KOPT-K1 (cell line): ENCODE data around the gene PGGHG.
"Not testable (repeated sequence)": the region's sequence is repeated elsewhere in the genome, so short reads cannot be mapped to it uniquely, and the experiment has no call there.

ENCODE experiments used
- H3K27ac ChIP-seq: fragments of 200-600 bp; sonication (generic); 2 replicates; pipeline ENCODE4 v1.5.1; 2016; ENCODE audit warnings: antibody characterized with exemption, mild to moderate bottlenecking, low read depth, low read length; ENCODE audit not compliant: poor library complexity, severe bottlenecking
- H3K36me3 ChIP-seq: fragments of 200-600 bp; sonication (generic); 2 replicates; pipeline ENCODE4 v1.5.1; 2017; ENCODE audit warnings: antibody characterized with exemption, mild to moderate bottlenecking, low read length, moderate library complexity; ENCODE audit not compliant: insufficient read depth
- H3K9me3 ChIP-seq: fragments of 200-600 bp; sonication (generic); 2 replicates; pipeline ENCODE4 v1.5.1; 2017; ENCODE audit warnings: antibody characterized with exemption, low read length, mild to moderate bottlenecking; ENCODE audit not compliant: insufficient read depth, poor library complexity, severe bottlenecking

PGGHG gene

DNA sequence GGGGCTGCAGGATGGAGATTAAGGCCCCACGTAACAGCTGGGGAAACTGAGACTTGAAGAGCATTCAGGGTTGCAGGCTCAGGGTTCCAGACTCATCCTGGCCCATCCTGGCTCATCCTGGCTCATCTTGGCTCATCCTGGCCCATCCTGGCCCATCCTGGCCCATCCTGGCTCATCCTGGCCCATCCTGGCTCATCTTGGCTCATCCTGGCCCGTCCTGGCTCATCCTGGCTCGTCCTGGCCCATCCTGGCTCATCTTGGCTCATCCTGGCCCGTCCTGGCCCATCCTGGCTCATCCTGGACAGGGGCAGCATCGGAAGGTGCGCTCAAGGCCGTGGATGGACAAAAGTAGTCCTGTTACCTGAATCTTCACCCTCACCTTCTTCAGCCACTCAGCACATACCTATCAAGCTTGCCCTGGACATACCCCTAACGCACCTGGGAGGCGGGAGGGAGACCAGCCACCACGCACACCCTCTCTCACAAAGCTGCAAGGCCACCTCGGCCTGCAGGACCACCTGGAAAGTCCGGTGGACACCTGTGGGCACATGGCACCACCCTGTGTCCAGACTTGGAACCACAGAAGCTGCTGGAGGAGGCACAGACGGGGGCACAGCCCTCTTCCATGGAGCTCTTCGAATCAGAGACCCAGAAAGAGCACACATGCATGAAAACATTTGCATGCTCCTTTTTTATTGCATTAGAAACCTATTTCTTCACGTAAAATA is 31.0 kb upstream of the PGGHG start:
- no peak overlapping the region for H3K27ac ChIP-seq
- H3K9me3 ChIP-seq = no peaks in the 10 kb centered on the region
- peaks cover 11% of the 10 kb centered on the region for H3K36me3 ChIP-seq

DNA sequence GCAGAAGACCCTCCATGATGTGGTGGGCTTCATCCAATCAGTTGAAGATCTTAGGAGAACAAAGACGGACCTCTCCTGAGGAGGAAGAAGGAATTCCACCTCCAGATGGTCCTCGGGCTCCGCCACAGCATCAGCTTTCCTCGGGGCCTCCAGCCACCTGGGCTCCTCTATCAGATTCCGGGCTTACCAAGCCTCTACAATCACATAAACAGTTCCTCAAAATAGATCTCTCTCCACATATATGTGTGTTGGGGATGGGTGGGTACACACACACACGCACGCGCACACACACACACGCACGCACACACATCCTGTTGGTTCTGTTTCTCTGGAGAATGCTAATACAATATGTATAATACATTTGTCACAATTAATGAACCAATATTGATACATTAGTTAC is 29.5 kb upstream of the PGGHG start:
- no peaks in the 10 kb centered on the region for H3K36me3 ChIP-seq
- H3K9me3 ChIP-seq = no peaks in the 10 kb centered on the region
- no peak overlapping the region for H3K27ac ChIP-seq

DNA sequence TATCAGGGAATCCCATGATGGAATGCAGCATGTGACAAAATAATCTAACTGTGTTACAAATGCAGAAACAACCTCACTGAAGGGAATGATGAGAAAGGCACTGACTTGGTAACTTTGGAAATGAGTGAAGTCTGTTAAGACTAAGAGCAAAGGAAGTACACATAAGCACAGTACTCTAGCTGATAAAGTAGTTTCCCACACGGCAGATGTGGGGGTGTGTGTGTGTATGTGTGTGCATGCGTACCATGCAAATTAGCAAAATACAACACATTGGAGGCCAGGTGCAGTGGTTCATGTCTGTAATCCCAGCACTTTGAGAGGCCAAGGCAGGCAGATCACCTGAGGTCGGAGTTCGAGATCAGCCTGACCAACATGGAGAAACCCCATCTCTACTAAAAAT is 27.3 kb upstream of the PGGHG start:
- H3K27ac ChIP-seq = no peak overlapping the region
- H3K9me3 ChIP-seq = peaks cover 5% of the 10 kb centered on the region
- no peaks in the 10 kb centered on the region for H3K36me3 ChIP-seq

DNA sequence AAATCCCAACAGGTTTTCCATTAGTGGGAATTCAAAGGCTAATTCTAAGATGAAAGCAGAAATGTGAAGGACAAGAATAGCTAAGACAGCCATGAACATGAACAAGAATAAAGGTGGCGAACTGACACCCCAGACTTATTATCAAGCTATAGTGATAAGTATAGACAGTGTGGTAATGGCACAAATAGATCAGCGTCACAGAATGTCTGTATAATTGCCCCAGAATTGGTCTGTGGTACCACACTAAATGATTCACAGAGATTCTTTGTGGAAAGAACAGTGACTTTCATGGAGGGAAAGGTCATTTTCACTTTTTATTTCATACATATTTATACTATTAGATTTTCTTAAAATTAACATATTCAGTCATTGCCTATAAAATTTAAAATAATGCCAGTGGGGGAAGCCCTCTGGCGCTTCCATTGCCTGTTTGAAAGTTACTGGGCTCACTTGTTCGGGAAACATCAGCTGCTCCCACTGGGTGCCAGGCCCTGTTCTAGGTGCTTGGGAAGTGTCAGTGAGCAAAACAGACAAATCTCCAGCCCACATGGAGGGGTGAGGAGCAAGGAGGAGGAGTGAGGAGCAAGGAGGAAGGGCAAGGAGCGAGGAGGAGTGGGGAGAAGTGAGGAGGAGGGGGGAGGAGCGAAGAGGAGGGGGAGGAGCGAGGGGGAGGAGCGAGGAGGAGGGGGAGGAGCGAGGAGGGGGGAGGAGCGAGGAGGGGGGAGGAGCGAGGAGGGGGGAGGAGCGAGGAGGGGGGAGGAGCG is 22.1 kb upstream of the PGGHG start:
- Histone ChIP-seq H3K36me3 (no peaks in the 10 kb centered on the region), H3K27ac (no peak overlapping the region), H3K9me3 (peaks cover 8% of the 10 kb centered on the region)

- Histone ChIP-seq H3K27ac (peak overlapping the region; percentile 95), H3K9me3 (peaks cover 8% of the 10 kb centered on the region), H3K36me3 (no peaks in the 10 kb centered on the region)
These were observed 21.4 kb upstream of the PGGHG start for GRCh38 chr11:267491-267994.

DNA sequence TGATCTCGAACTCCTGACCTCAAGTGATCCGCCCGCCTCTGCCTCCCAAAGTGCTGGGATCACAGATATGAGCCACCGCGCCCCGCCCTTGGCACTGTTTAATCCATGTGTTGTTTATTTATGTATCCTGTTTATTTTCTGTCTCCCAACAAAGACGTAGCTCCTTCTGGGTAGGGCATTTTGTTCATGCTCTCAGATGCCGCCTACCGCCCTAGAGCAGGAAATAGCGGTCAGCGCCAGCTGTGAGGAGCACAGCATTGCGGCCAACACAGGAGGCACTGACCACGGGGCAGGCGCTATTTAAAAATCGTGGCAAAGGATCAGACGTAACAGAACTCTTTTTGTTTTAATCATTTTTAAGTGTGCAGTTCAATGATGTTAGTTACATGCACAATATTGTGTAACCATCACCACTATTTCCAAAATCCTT is 20.2 kb upstream of the PGGHG start:
- H3K27ac ChIP-seq = peak overlapping the region; percentile 95
- H3K36me3 ChIP-seq, H3K9me3 ChIP-seq: not testable (repeated sequence)

- Histone ChIP-seq H3K36me3 (no peaks in the 10 kb centered on the region), H3K9me3 (peaks cover 8% of the 10 kb centered on the region), H3K27ac (peak overlapping the region; percentile 95)
These were observed 19.6 kb upstream of the PGGHG start for GRCh38 chr11:269146-269890.

GRCh38 chr11:270451-271318 is 18.2 kb upstream of the PGGHG start:
- H3K9me3 ChIP-seq = peaks cover 8% of the 10 kb centered on the region
- H3K36me3 ChIP-seq = no peaks in the 10 kb centered on the region
- peak overlapping the region; percentile 95 for H3K27ac ChIP-seq

GRCh38 chr11:271319-271715 is 17.6 kb upstream of the PGGHG start:
- Histone ChIP-seq H3K27ac (peak overlapping the region; percentile 95), H3K36me3 (no peaks in the 10 kb centered on the region), H3K9me3 (peaks cover 7% of the 10 kb centered on the region)

DNA sequence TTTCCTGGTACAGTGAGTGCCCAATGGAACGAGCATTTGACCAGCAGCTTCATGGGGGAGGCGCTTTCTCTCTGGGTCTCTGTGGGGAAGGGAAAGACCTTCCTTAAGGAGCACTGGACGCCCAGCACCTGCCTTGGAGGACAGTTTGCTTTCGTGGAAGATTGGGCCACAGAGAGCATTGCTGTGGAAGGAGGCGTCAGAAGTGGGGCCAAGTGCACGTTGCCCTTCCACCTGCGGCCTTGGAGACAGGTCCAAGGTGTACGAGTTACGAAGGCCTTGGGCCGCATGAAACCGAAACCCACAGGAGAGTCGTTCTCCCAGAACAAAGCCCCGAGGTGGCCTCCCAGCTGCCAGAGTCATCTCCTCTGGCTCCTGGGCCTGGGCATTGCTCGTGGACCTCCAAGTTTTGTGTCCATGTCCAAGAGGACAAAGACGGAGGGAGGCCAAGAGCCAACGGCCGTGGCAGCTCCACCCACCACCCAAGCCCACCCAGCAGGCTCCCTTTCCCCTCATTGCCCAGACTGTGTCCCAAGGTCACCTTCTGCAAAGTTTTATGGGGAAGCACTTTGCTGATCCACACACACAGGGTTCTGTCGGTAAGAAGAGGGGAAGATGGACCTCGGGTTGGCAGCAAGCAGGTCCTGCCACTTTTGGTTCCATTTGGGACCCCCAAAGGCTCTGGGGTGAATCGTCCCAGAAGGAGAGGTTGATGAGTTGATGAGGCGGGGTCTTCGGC is 16.6 kb upstream of the PGGHG start:
- H3K27ac ChIP-seq = no peak overlapping the region
- peaks cover 10% of the 10 kb centered on the region for H3K9me3 ChIP-seq
- no peaks in the 10 kb centered on the region for H3K36me3 ChIP-seq

GRCh38 chr11:272931-273198 is 16.1 kb upstream of the PGGHG start:
- H3K27ac ChIP-seq = no peak overlapping the region
- peaks cover 10% of the 10 kb centered on the region for H3K9me3 ChIP-seq
- no peaks in the 10 kb centered on the region for H3K36me3 ChIP-seq

GRCh38 chr11:276219-276618 is 12.7 kb upstream of the PGGHG start:
- H3K9me3 ChIP-seq = peaks cover 10% of the 10 kb centered on the region
- H3K36me3 ChIP-seq = no peaks in the 10 kb centered on the region
- no peak overlapping the region for H3K27ac ChIP-seq

DNA sequence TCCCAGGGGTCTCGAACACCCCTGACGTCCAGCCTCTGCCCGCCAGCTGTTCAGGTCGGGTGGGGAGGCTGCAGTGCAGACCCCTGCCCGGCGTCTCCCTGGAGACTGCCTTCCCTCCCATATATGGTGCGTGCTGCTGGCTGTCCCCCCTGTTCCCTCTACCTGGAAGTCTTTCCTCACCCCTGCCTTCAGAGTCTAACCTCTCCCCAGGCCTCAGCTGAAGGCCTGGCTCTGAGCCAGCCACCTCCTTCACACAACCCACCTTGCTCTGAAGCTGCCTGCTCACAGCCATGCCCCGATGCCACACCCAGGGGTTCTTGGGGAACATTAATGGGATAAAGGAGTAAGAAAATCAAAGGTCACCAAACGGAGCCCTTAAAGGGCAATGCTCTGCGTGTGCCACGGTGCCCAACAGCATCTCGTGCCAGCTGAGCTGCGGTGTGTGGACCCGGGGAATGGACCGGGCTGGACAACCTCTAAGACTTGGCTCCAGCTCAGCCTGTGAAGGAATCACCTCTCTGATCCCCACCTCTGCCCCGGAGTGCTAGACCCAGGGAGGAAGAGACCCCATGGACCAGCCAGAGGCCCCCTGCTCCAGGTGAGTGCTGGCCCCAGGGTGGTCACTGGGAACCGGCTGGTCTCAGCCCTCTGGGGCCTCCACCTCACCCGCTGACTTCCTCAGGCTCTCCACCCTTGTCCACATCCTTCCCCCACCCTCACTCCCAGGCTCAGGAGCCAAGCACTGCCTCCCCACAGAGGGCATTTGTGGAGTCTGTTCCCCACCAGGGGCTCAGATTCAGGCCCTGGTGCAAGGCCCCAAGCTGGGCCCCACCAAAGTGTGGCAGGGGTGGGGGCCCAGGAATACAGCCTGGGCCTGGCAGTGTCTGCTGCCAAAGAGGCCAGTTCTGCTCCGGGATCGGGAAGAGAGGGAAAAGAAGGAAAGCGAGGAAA is 10.7 kb upstream of the PGGHG start, which contains the start of gene NLRP6:
NLRP6 (plus strand) TSS at position 407 of the 951 bp plus-strand sequence; CDS start at position 570, 163 bp downstream.
- peaks cover 10% of the 10 kb centered on the region for H3K9me3 ChIP-seq
- no peaks in the 10 kb centered on the region for H3K36me3 ChIP-seq
- peak within 1 kb of the TSS; percentile 41 for H3K27ac ChIP-seq
